GM23338 (cell line): Measurements from ENCODE around the gene RAD50. TPM values are rescaled to one million over a fixed set of nuclear protein-coding genes. Genes with fewer than 3 reads are reported as not detected.

Source experiments
- ATAC-seq: fragments of 200-7000 bp; cut with Tn5 transposase; 3 replicates; pipeline ENCODE4 v1.9.1; 2020
- DNase-seq: peaks from one replicate; pipeline ENCODE4 v3.0.0-alpha.2; 2015; ENCODE audit warnings: low spot score
- H2AFZ ChIP-seq: fragments of 200-600 bp; sonication (generic); 2 replicates; pipeline ENCODE4 v1.8.0; 2016; ENCODE audit warnings: antibody characterized with exemption, mild to moderate bottlenecking, moderate library complexity
- H3F3A ChIP-seq: fragments of 200-600 bp; sonication (generic); replicated peaks from 2 replicates; pipeline ENCODE4 v1.8.0; 2017; ENCODE audit warnings: antibody characterized with exemption, mixed run types, low read depth
- H3K27ac ChIP-seq: fragments of 200-600 bp; sonication (generic); 2 replicates; pipeline ENCODE4 v1.6.1; 2016; ENCODE audit warnings: low read depth
- H3K27me3 ChIP-seq: fragments of 200-600 bp; sonication (generic); 2 replicates; pipeline ENCODE4 v1.8.0; 2016; ENCODE audit warnings: mild to moderate bottlenecking, mixed run types, moderate library complexity; ENCODE audit not compliant: insufficient read depth
- H3K36me3 ChIP-seq: fragments of 200-600 bp; sonication (generic); 2 replicates; pipeline ENCODE4 v1.8.0; 2016; ENCODE audit warnings: mild to moderate bottlenecking; ENCODE audit not compliant: insufficient read depth
- H3K4me1 ChIP-seq: fragments of 200-600 bp; sonication (generic); 2 replicates; pipeline ENCODE4 v1.8.0; 2016; ENCODE audit warnings: mild to moderate bottlenecking, moderate library complexity; ENCODE audit not compliant: insufficient read depth
- H3K4me2 ChIP-seq: fragments of 200-600 bp; sonication (generic); 2 replicates; pipeline ENCODE4 v1.7.1; 2017; ENCODE audit warnings: mixed run types
- H3K4me3 ChIP-seq: fragments of 200-600 bp; sonication (generic); 2 replicates; pipeline ENCODE4 v1.6.1; 2016; ENCODE audit warnings: mixed run types
- H3K79me2 ChIP-seq: fragments of 200-600 bp; sonication (generic); replicated peaks from 2 replicates; pipeline ENCODE4 v1.8.0; 2017; ENCODE audit warnings: mild to moderate bottlenecking; ENCODE audit not compliant: insufficient read depth
- H3K9me2 ChIP-seq: fragments of 200-600 bp; sonication (generic); 2 replicates; pipeline ENCODE4 v1.8.0; 2017; ENCODE audit not compliant: insufficient read depth
- H4K20me1 ChIP-seq: fragments of 200-600 bp; sonication (generic); replicated peaks from 2 replicates; pipeline ENCODE4 v1.8.0; 2017; ENCODE audit warnings: mild to moderate bottlenecking; ENCODE audit not compliant: insufficient read depth
- H3K27ac Mint-ChIP-seq: 2 replicates; pipeline ENCODE4 v1.8.0; 2020; ENCODE audit warnings: inconsistent platforms, mild to moderate bottlenecking, moderate library complexity, mixed read lengths
- H3K27me3 Mint-ChIP-seq: 3 replicates; pipeline ENCODE4 v1.8.0; 2022; ENCODE audit warnings: low read depth, mild to moderate bottlenecking, moderate library complexity, mixed read lengths, inconsistent platforms; ENCODE audit not compliant: insufficient read depth, poor library complexity
- H3K36me3 Mint-ChIP-seq: 3 replicates; pipeline ENCODE4 v1.8.0; 2021; ENCODE audit warnings: low read depth, mild to moderate bottlenecking, inconsistent platforms, moderate library complexity, mixed read lengths
- H3K4me1 Mint-ChIP-seq: 3 replicates; pipeline ENCODE4 v1.8.0; 2020; ENCODE audit warnings: mild to moderate bottlenecking, inconsistent platforms, mixed read lengths
- H3K4me3 Mint-ChIP-seq: 3 replicates; pipeline ENCODE4 v1.8.0; 2021; ENCODE audit warnings: moderate library complexity, mild to moderate bottlenecking, inconsistent platforms, mixed read lengths
- H3K9me3 Mint-ChIP-seq: 3 replicates; pipeline ENCODE4 v1.8.0; 2020; ENCODE audit warnings: moderate library complexity, mild to moderate bottlenecking, inconsistent platforms, mixed read lengths
- CREB1 ChIP-seq: fragments of 250-450 bp; sonication (Bioruptor Pico); IDR thresholded peaks from 2 replicates; pipeline ENCODE4 v1.5.0; 2020; ENCODE audit warnings: low read depth, mild to moderate bottlenecking, moderate library complexity
- CTCF ChIP-seq, 2 experiments: fragments of 200-600 bp in 1 of 2; sonication (generic) in 1 of 2; conservative IDR thresholded peaks; 2 replicates each; pipeline versions ENCODE4 v1.5.1 to v1.6.1; 2016 to 2017; ENCODE audit warnings: antibody characterized with exemption in 2 of 2, low read depth in 2 of 2, mild to moderate bottlenecking in 2 of 2, moderate library complexity in 1 of 2
- EZH2 ChIP-seq: fragments of 200-600 bp; sonication (generic); IDR thresholded peaks from one replicate; pipeline ENCODE4 v1.8.0; 2017; ENCODE audit warnings: antibody characterized with exemption, mild to moderate bottlenecking, low read depth; ENCODE audit not compliant: unreplicated experiment
- JUNB ChIP-seq: IDR thresholded peaks from one replicate; pipeline ENCODE4 v1.6.1; 2016; ENCODE audit warnings: antibody characterized with exemption; ENCODE audit not compliant: unreplicated experiment
- NANOG ChIP-seq: IDR thresholded peaks from 2 replicates; pipeline ENCODE4 v1.6.1; 2016; ENCODE audit warnings: antibody characterized with exemption, borderline replicate concordance
- POLR2AphosphoS5 ChIP-seq: IDR thresholded peaks from 2 replicates; pipeline ENCODE4 v1.6.1; 2016; ENCODE audit warnings: antibody characterized with exemption, low read depth
- STAT1 ChIP-seq: IDR thresholded peaks from one replicate; pipeline ENCODE4 v1.6.1; 2016; ENCODE audit warnings: antibody characterized with exemption; ENCODE audit not compliant: unreplicated experiment
- ZNF114 ChIP-seq: fragments of 250-450 bp; sonication (Bioruptor Pico); IDR thresholded peaks from 2 replicates; pipeline ENCODE4 v1.5.0; 2020; ENCODE audit warnings: mild to moderate bottlenecking, moderate library complexity
- ZNF331 ChIP-seq: fragments of 250-450 bp; sonication (Bioruptor Pico); IDR thresholded peaks from 2 replicates; pipeline ENCODE4 v1.5.0; 2020; ENCODE audit warnings: low read depth, mild to moderate bottlenecking, moderate library complexity
- long read RNA-seq: library from polyadenylated mRNA; unstranded; transcript quantifications from one replicate; pipeline ENCODE4 v2.0.0, GENCODE V29; 2020; ENCODE audit not compliant: unreplicated experiment
- polyA plus RNA-seq: library from polyadenylated mRNA; unstranded; fragments of >200 nt; fragmentation: Nextera tagmentation; extraction: Ambion mirVana; gene quantifications from 2 replicates; pipeline ENCODE4 v1.2.1, GENCODE V29; 2016
- total RNA-seq: library from RNA; depleted of rRNA; stranded (reverse); fragments of >200 nt; shearing (Covaris generic); gene quantifications from 2 replicates; pipeline ENCODE4 v1.2.3, GENCODE V29; 2014; rRNA removed
- TF ChIP-seq, protein P1 (sequence below): IDR thresholded peaks from 2 replicates; pipeline ENCODE4 v1.6.1; 2016; ENCODE audit warnings: antibody characterized with exemption
- TF ChIP-seq, protein P2 (sequence below): fragments of 250-450 bp; sonication (Bioruptor Pico); IDR thresholded peaks from 2 replicates; pipeline ENCODE4 v1.5.0; 2020; ENCODE audit warnings: mild to moderate bottlenecking, moderate library complexity

Gene RAD50
- total RNA-seq (27.0 and 40.6 TPM in 2 replicates), polyA plus RNA-seq (35.5 and 52.2 TPM in 2 replicates)
- long read RNA-seq, partial matches to known transcripts = 18 of 20 reads
- long read RNA-seq, other reads (novel, unspliced or antisense) = 2 of 20 reads

DNA sequence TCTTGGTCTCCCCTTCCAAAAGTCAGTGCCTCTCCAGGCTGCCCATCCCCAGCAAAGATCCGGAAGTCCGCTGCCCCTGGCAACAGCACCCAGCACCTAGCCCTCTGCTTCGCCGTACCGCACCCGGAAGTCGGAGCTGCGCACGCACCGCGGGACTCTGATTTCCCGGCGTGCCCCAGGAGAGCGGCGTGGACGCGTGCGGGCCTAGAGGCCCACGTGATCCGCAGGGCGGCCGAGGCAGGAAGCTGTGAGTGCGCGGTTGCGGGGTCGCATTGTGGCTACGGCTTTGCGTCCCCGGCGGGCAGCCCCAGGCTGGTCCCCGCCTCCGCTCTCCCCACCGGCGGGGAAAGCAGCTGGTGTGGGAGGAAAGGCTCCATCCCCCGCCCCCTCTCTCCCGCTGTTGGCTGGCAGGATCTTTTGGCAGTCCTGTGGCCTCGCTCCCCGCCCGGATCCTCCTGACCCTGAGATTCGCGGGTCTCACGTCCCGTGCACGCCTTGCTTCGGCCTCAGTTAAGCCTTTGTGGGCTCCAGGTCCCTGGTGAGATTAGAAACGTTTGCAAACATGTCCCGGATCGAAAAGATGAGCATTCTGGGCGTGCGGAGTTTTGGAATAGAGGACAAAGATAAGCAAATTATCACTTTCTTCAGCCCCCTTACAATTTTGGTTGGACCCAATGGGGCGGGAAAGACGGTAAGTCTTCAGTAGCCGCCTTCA, at the start of gene RAD50:
Gene RAD50 (plus strand): TSS at position 215 of the 715 bp plus-strand sequence. CDS start 348 bp downstream, at position 563.
- Mint-ChIP-seq H3K27me3 (peaks cover 2% of the 10 kb centered on the region), H3K27ac (peak within 1 kb of the TSS; percentile 97), H3K9me3 (no peaks in the 10 kb centered on the region; the same call in 2 of the 3 replicates), H3K4me1 (peaks cover 7% of the 10 kb centered on the region), H3K36me3 (no peaks in the 10 kb centered on the region; the same call in 2 of the 3 replicates), H3K4me3 (peak within 1 kb of the TSS; percentile 98)
- peak within 1 kb of the TSS; percentile 81 for H3K4me3 ChIP-seq
- peak within 1 kb of the TSS; percentile 75 for H3K4me2 ChIP-seq
- H2AFZ ChIP-seq = peak within 1 kb of the TSS; percentile 94
- TF ChIP-seq, protein P1, sequence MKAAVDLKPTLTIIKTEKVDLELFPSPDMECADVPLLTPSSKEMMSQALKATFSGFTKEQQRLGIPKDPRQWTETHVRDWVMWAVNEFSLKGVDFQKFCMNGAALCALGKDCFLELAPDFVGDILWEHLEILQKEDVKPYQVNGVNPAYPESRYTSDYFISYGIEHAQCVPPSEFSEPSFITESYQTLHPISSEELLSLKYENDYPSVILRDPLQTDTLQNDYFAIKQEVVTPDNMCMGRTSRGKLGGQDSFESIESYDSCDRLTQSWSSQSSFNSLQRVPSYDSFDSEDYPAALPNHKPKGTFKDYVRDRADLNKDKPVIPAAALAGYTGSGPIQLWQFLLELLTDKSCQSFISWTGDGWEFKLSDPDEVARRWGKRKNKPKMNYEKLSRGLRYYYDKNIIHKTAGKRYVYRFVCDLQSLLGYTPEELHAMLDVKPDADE = peak; percentile 80
- TF ChIP-seq EZH2 (no peak), ZNF331 (CRISPR knock-in tag) (no peak), JUNB (no peak), STAT1 (no peak), CTCF (conservative IDR thresholded peaks at IDR 0.05; ENCODE audit: low read depth in 2 of 2) (no peak), ZNF114 (CRISPR knock-in tag) (no peak), CREB1 (CRISPR knock-in tag) (peak; percentile 37; the same call in 1 of the 2 replicates), POLR2AphosphoS5 (peak; percentile 91), NANOG (no peak)
- TF ChIP-seq, protein P2, sequence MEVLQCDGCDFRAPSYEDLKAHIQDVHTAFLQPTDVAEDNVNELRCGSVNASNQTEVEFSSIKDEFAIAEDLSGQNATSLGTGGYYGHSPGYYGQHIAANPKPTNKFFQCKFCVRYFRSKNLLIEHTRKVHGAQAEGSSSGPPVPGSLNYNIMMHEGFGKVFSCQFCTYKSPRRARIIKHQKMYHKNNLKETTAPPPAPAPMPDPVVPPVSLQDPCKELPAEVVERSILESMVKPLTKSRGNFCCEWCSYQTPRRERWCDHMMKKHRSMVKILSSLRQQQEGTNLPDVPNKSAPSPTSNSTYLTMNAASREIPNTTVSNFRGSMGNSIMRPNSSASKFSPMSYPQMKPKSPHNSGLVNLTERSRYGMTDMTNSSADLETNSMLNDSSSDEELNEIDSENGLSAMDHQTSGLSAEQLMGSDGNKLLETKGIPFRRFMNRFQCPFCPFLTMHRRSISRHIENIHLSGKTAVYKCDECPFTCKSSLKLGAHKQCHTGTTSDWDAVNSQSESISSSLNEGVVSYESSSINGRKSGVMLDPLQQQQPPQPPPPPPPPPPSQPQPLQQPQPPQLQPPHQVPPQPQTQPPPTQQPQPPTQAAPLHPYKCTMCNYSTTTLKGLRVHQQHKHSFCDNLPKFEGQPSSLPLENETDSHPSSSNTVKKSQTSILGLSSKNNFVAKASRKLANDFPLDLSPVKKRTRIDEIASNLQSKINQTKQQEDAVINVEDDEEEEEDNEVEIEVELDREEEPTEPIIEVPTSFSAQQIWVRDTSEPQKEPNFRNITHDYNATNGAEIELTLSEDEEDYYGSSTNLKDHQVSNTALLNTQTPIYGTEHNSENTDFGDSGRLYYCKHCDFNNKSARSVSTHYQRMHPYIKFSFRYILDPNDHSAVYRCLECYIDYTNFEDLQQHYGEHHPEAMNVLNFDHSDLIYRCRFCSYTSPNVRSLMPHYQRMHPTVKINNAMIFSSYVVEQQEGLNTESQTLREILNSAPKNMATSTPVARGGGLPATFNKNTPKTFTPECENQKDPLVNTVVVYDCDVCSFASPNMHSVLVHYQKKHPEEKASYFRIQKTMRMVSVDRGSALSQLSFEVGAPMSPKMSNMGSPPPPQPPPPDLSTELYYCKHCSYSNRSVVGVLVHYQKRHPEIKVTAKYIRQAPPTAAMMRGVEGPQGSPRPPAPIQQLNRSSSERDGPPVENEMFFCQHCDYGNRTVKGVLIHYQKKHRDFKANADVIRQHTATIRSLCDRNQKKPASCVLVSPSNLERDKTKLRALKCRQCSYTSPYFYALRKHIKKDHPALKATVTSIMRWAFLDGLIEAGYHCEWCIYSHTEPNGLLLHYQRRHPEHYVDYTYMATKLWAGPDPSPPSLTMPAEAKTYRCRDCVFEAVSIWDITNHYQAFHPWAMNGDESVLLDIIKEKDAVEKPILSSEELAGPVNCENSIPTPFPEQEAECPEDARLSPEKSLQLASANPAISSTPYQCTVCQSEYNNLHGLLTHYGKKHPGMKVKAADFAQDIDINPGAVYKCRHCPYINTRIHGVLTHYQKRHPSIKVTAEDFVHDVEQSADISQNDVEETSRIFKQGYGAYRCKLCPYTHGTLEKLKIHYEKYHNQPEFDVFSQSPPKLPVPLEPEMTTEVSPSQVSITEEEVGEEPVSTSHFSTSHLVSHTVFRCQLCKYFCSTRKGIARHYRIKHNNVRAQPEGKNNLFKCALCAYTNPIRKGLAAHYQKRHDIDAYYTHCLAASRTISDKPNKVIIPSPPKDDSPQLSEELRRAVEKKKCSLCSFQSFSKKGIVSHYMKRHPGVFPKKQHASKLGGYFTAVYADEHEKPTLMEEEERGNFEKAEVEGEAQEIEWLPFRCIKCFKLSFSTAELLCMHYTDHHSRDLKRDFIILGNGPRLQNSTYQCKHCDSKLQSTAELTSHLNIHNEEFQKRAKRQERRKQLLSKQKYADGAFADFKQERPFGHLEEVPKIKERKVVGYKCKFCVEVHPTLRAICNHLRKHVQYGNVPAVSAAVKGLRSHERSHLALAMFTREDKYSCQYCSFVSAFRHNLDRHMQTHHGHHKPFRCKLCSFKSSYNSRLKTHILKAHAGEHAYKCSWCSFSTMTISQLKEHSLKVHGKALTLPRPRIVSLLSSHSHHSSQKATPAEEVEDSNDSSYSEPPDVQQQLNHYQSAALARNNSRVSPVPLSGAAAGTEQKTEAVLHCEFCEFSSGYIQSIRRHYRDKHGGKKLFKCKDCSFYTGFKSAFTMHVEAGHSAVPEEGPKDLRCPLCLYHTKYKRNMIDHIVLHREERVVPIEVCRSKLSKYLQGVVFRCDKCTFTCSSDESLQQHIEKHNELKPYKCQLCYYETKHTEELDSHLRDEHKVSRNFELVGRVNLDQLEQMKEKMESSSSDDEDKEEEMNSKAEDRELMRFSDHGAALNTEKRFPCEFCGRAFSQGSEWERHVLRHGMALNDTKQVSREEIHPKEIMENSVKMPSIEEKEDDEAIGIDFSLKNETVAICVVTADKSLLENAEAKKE = no peak
- no peaks in the 10 kb centered on the region for H4K20me1 ChIP-seq
- H3K4me1 ChIP-seq = peaks cover 7% of the 10 kb centered on the region; the same call in 1 of the 2 replicates
- DNase-seq = peak; percentile 93
- H3K27me3 ChIP-seq = no peaks in the 10 kb centered on the region
- H3K27ac ChIP-seq = peak within 1 kb of the TSS; percentile 84
- H3K9me2 ChIP-seq = no peaks in the 10 kb centered on the region
- H3K79me2 ChIP-seq = peaks cover 17% of the 10 kb centered on the region
- peak; percentile 95 for ATAC-seq
- H3K36me3 ChIP-seq = peaks cover 3% of the 10 kb centered on the region; the same call in 1 of the 2 replicates
- 0 out of 2 replicates have a peak, but pooled peaks cover 3% of the 10 kb centered on the region for H3F3A ChIP-seq
